Muscle of arm (tissue), 12 donors: ENCODE measurements around the gene C16orf74. TPM values are rescaled to one million over a fixed set of nuclear protein-coding genes. Genes with fewer than 3 reads are reported as not detected.

Source experiments
- DNase-seq: peaks from one replicate; pipeline ENCODE4 v3.0.0-alpha.2; 2013
- polyA plus RNA-seq, 12 donors: library from polyadenylated mRNA; unstranded; fragments of 120-200 nt; gene quantifications; one replicate each; pipeline ENCODE4 v1.2.1, GENCODE V29; 2013; ENCODE audit not compliant: insufficient read length in 12 of 12

Gene C16orf74
- polyA plus RNA-seq, 12 donors = 0.48 to 10.1 (median 1.1) TPM; not detected in 2

GRCh38 chr16:85777583-85778310 lies 26.9 kb upstream of the C16orf74 start:
- no peak for DNase-seq

- DNase-seq = no peak
Measured at GRCh38 chr16:85774811-85775210, 23.9 kb upstream of the C16orf74 start.

- DNase-seq = no peak
Measured at GRCh38 chr16:85774136-85774535, 23.2 kb upstream of the C16orf74 start.

GRCh38 chr16:85773044-85773443 lies 22.1 kb upstream of the C16orf74 start:
- no peak for DNase-seq

- no peak for DNase-seq
Measured at GRCh38 chr16:85770741-85771140, 19.8 kb upstream of the C16orf74 start.

GRCh38 chr16:85768199-85768598 lies 17.3 kb upstream of the C16orf74 start:
- DNase-seq = no peak

- DNase-seq = no peak
Measured at GRCh38 chr16:85767531-85767930, 16.6 kb upstream of the C16orf74 start.

GRCh38 chr16:85765767-85766166 lies 14.9 kb upstream of the C16orf74 start:
- no peak for DNase-seq

- DNase-seq = no peak
Measured at GRCh38 chr16:85765211-85765610, 14.3 kb upstream of the C16orf74 start.

GRCh38 chr16:85763616-85764015 lies 12.7 kb upstream of the C16orf74 start:
- no peak for DNase-seq

- DNase-seq = no peak
Measured at GRCh38 chr16:85762970-85763369, 12.1 kb upstream of the C16orf74 start.

- DNase-seq = no peak
Measured at GRCh38 chr16:85761861-85762260, 11.0 kb upstream of the C16orf74 start.

- no peak for DNase-seq
Measured at GRCh38 chr16:85759631-85760419, 8.9 kb upstream of the C16orf74 start.

GRCh38 chr16:85759136-85759535 lies 8.2 kb upstream of the C16orf74 start:
- no peak for DNase-seq

- DNase-seq = no peak
Measured at GRCh38 chr16:85757341-85757822, 6.5 kb upstream of the C16orf74 start.

- DNase-seq = no peak
Measured at GRCh38 chr16:85755929-85756768, 5.3 kb upstream of the C16orf74 start.

GRCh38 chr16:85754413-85754812 lies 3.5 kb upstream of the C16orf74 start:
- no peak for DNase-seq

GRCh38 chr16:85753976-85754375 lies 3.1 kb upstream of the C16orf74 start:
- no peak for DNase-seq

- DNase-seq = no peak
Measured at GRCh38 chr16:85753559-85753958, 2.7 kb upstream of the C16orf74 start.

GRCh38 chr16:85752511-85753420 lies 1.9 kb upstream of the C16orf74 start:
- DNase-seq = no peak
